ENCODE results near the gene TWF1.

DNA sequence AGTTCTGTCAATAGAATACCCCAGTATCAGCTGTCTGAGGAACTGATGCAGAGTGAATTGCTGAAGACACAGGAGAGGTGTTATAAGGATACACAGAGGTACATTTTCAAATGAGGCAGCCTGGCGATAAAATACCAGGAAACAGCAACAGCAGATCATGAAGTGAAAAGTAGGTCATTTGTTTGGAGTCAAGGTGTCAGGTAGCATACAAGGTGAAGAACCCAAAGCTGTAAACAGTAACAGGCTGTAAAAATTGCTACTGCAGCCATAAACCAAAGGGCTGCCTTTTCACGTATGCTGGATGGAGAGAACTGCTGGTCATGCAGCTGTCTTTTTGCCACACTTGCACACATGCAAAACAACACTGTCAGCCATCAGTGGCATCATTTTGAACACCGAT, 9.3 kb upstream of the TWF1 start:
- TF ChIP-seq, protein P1, sequence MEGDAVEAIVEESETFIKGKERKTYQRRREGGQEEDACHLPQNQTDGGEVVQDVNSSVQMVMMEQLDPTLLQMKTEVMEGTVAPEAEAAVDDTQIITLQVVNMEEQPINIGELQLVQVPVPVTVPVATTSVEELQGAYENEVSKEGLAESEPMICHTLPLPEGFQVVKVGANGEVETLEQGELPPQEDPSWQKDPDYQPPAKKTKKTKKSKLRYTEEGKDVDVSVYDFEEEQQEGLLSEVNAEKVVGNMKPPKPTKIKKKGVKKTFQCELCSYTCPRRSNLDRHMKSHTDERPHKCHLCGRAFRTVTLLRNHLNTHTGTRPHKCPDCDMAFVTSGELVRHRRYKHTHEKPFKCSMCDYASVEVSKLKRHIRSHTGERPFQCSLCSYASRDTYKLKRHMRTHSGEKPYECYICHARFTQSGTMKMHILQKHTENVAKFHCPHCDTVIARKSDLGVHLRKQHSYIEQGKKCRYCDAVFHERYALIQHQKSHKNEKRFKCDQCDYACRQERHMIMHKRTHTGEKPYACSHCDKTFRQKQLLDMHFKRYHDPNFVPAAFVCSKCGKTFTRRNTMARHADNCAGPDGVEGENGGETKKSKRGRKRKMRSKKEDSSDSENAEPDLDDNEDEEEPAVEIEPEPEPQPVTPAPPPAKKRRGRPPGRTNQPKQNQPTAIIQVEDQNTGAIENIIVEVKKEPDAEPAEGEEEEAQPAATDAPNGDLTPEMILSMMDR (conservative IDR thresholded peaks at IDR 0.05; ENCODE audit: low read depth, low read length): no peak
- TF ChIP-seq EZH2 (IDR thresholded peaks at IDR 0.05; ENCODE audit: borderline replicate concordance, low read depth, low read length, poor library complexity, severe bottlenecking): no peak
